ENCODE measurements around the gene KCNB1.

KCNB1 gene

GRCh38 chr20:49409302-49409974 lies 73.0 kb downstream of the KCNB1 start:
- DNase-seq (ENCODE audit: low read depth in 2 of 2) = no peak

GRCh38 chr20:49408509-49409104 lies 73.9 kb downstream of the KCNB1 start:
- DNase-seq (ENCODE audit: low read depth in 2 of 2) = no peak

GRCh38 chr20:49406666-49407065 lies 75.8 kb downstream of the KCNB1 start:
- DNase-seq (ENCODE audit: low read depth in 2 of 2) = no peak

GRCh38 chr20:49405696-49406095 lies 76.8 kb downstream of the KCNB1 start:
- no peak for DNase-seq (ENCODE audit: low read depth in 2 of 2)

- DNase-seq (ENCODE audit: low read depth in 2 of 2) = no peak
These were observed 77.3 kb downstream of the KCNB1 start for GRCh38 chr20:49405062-49405683.

- no peak for DNase-seq (ENCODE audit: low read depth in 2 of 2)
These were observed 78.0 kb downstream of the KCNB1 start for GRCh38 chr20:49404461-49404860.

- DNase-seq (ENCODE audit: low read depth in 2 of 2) = no peak
These were observed 78.6 kb downstream of the KCNB1 start for GRCh38 chr20:49403911-49404310.

- no peak for DNase-seq (ENCODE audit: low read depth in 2 of 2)
These were observed 79.5 kb downstream of the KCNB1 start for GRCh38 chr20:49403012-49403411.

- DNase-seq (ENCODE audit: low read depth in 2 of 2) = no peak
These were observed 81.6 kb downstream of the KCNB1 start for GRCh38 chr20:49400904-49401303.

GRCh38 chr20:49400410-49400809 lies 82.1 kb downstream of the KCNB1 start:
- DNase-seq (ENCODE audit: low read depth in 2 of 2) = no peak

- no peak for DNase-seq (ENCODE audit: low read depth in 2 of 2)
These were observed 83.1 kb downstream of the KCNB1 start for GRCh38 chr20:49399329-49399728.

GRCh38 chr20:49398401-49399144 lies 83.9 kb downstream of the KCNB1 start:
- no peak for DNase-seq (ENCODE audit: low read depth in 2 of 2)

- no peak for DNase-seq (ENCODE audit: low read depth in 2 of 2)
These were observed 84.9 kb downstream of the KCNB1 start for GRCh38 chr20:49397525-49397924.

GRCh38 chr20:49396230-49396629 lies 86.2 kb downstream of the KCNB1 start:
- DNase-seq (ENCODE audit: low read depth in 2 of 2) = no peak

- no peak for DNase-seq (ENCODE audit: low read depth in 2 of 2)
These were observed 86.8 kb downstream of the KCNB1 start for GRCh38 chr20:49395659-49396058.

GRCh38 chr20:49395183-49395582 lies 87.3 kb downstream of the KCNB1 start:
- no peak for DNase-seq (ENCODE audit: low read depth in 2 of 2)

- DNase-seq (ENCODE audit: low read depth in 2 of 2) = no peak
These were observed 87.7 kb downstream of the KCNB1 start for GRCh38 chr20:49394757-49395156.

GRCh38 chr20:49394264-49394663 lies 88.2 kb downstream of the KCNB1 start:
- no peak for DNase-seq (ENCODE audit: low read depth in 2 of 2)

GRCh38 chr20:49393803-49394202 lies 88.7 kb downstream of the KCNB1 start:
- DNase-seq (ENCODE audit: low read depth in 2 of 2) = no peak

GRCh38 chr20:49392745-49393144 lies 89.7 kb downstream of the KCNB1 start:
- no peak for DNase-seq (ENCODE audit: low read depth in 2 of 2)

- no peak for DNase-seq (ENCODE audit: low read depth in 2 of 2)
These were observed 90.8 kb downstream of the KCNB1 start for GRCh38 chr20:49391404-49392245.

GRCh38 chr20:49389854-49390253 lies 92.6 kb downstream of the KCNB1 start:
- DNase-seq (ENCODE audit: low read depth in 2 of 2) = no peak
